NK-92 (cell line): ENCODE data around the gene LAMA3.

Experiments used
- DNase-seq: peaks from one replicate; lab custom pipeline; 2025; ENCODE audit not compliant: unreplicated experiment; lab: John Stamatoyannopoulos, UW

The LAMA3 gene

DNA sequence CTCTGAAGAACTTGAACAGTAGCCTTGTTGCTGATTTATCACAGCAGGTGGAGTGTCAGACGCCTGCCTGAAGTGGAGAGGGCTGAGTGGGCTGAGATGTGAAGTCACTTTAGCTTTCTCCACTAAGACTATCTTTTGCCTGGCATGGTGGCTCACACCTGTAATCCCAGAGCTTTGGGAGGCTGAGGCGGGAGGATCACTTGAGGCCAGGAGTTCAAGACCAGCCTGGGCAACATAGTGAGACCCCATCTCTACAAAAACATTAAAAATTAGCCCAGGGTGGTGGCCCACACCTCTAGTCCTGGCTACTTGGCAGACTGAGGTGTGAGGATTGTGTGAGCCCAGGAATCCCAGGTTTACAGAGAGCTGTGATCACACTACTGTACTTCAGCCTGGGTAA, 264.7 kb downstream of the LAMA3 start:
- no peak for DNase-seq

GRCh38 chr18:23956483-23956882, 267.2 kb downstream of the LAMA3 start:
- DNase-seq = no peak

DNA sequence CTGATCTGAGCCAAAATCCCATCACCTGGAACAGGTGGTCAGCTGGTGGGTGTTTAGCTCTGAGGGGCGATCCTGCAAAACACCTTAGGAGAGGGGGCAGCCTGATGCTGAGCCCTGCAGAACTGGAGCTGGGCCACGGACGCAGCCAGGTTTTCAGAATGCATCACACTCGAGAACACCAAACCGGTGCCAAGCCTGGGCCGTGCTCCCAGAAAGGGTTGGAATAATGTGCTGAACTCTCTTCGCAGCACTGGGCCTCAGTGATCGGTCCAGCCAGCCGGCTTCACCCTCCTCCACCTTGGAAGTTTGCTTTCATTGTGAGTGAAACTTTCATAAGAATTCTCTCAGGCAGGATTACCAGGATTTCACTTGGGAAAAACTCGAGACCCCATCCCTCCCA, 268.8 kb downstream of the LAMA3 start:
- no peak for DNase-seq

GRCh38 chr18:23963443-23964165, 274.4 kb downstream of the LAMA3 start:
- DNase-seq = no peak

GRCh38 chr18:23964282-23965238, 275.3 kb downstream of the LAMA3 start:
- DNase-seq = no peak

DNA sequence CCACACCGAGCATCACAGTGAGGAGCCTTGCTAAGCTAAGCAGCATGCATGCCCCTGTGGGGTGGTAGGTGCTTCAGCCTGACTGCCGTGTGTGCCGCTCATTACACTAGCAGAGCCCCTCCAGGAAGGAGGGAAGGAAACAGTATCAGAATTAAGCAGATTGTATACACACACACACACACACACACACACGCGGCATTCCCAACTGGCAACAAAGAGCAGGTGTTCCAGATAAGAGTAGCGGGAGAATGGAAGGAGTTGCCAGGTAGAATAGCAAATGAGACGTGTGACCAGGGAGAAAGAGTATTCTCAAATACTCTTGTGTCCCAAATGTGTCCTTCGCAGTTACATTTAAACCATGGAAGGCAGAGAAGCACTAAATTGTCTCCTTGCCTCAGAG, 277.7 kb downstream of the LAMA3 start:
- DNase-seq = no peak

DNA sequence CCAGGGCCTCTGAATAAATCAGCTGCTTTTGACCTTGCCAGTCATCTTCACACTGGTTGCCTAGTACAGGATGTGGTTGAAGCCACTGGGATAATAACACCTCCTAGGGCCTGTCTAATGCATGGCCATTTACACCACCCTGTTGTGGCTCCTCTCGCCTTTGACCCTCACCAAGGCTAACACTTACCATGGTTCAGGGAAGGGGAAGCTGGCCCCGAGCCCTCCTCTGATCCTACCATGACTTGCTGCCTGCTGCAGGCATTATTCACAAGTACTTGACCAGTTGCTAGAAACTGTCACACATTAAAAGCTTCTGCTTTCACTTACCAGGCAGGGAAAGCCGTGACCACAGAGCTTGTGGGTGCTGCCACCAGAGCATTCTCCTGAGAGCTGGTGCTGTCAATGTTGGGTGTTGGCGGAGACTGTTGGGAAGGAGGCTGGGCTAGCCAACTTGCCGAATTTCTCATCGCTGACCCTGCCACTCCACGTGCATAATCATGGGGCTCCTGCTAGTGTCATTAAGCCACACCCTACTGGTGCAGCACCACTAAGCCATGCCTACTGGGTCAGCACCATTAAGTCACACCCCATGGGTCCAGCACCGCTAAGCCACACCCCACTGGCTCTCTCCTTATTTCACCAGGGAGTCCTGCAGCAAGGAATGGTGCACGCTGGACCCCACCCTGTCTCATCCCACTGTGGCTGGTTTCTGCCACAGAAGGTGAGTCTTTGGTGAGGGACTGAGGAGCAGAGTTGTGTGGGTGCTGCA, 278.3 kb downstream of the LAMA3 start:
- DNase-seq = no peak

DNA sequence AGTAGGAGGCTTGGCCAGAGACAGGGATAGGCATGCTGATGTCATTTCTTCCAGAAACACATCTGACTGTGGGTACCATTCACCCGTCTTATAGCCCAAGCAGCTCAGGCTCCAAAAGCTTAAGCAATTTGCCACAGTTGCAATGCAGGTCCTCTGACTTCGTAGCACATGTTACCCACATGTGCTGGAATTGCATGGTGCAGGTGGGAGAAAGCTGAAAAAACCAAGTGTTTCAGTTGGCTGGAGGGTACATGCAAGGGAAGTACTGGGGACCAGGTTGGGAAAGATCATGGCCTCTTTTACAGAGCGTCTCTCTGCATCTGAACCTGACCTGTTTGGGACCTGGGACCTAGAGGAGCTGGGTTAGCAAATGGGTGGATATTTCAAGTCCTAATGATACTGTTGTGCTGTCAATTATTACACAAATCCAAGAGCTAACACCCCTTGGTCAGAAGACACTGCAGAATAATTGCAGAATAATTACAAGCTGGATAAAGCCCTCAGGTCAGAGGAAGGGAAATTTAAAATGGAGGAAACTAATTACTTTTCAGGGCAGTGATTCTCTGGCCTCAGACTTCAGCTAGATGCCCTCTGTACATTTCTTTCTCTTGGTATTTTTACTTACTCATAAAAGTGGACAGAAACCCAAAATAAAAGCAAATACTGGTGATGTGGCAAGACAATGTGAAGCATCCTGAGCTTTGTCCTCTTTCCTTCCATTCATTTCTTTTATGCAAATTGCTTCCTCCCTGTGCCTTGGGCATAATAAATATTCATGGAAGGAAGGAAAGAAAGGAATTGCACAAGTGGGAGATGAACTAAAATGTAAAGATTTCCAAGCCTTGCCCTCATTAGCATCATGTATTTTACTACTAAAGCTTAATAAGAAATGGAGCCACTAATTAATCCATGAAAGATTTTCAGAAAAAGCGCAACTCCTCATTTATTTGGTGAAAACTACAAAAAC, 279.7 kb downstream of the LAMA3 start:
- DNase-seq = no peak

GRCh38 chr18:23969664-23970063, 280.4 kb downstream of the LAMA3 start:
- DNase-seq = no peak

DNA sequence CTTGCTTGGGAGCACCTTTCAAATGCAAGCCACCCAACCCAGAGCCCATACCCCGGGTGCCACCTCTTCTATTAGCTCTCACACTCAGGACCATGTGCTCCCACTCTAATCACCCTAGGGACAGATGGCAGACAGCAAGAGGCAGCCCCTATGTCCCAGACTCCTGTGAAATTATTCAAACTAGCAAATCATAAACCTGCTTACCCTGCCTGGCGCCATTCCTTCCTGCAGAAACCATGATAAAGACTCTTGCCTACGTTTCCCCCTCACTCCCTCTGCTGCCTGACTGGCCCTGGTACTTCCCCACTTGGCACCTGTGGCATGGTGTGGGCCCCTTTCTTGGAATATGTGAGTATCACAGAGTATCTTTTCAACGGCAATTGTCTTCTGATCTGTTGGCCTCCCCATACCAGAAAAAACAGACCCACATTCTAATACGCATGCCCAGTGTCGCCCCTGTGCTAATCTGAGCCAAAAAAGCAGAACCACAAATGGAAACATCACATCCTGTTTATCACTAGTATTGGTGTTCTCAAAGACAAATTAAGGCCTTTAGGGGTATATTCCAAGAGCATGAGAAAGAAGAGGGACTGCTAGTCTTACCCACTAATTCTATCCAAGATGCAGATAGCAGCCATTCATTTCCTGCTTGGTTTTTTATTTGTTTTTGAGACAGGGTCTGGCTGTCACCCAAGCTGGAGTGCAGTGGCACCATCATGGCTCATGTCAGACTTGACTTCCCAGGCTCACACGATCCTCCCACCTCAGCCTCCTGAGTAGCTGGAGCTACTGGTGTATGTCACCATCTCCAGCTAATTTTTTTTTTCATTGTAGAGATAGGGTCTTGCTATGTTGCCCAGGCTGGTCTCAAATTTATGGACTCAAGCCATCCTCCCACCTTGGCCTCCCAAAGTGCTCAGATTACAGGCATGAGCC, 281.2 kb downstream of the LAMA3 start:
- no peak for DNase-seq

DNA sequence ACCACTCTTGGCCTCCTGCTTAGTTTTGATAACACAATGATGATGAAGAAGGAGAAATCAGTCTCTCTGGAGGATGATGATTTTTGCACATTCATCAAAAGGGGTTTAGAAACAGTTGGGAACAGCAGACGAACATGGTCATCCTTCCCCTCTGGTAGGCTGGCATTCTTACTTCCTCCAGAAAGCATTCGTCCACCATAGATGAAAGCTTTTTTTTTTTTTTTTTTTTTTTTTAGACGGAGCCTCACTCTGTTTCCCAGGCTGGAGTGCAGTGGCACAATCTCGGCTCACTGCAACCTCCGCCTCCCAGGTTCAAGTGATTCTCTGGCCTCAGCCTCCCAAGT, 281.8 kb downstream of the LAMA3 start:
- DNase-seq = no peak

- no peak for DNase-seq
Measured at GRCh38 chr18:23971666-23972230, 282.5 kb downstream of the LAMA3 start.

DNA sequence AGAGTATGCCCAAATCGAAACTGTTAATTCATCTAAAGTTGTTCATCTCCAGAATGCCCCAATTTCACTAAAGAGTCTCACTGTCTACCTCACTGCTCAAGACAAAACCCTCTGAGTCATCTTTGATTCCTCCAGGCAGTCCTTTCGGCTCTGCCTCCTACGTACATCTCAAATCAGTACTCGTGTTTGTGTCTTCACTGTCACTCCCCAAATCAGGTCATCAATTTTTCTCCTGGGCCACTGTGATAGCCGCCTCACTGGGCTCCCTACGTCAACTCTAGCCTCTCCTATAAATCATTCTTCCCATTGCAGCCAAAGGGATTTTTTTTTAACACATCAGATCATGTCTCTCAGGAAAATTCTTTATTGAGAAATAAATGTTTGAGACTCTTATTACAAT, 283.2 kb downstream of the LAMA3 start:
- no peak for DNase-seq

DNA sequence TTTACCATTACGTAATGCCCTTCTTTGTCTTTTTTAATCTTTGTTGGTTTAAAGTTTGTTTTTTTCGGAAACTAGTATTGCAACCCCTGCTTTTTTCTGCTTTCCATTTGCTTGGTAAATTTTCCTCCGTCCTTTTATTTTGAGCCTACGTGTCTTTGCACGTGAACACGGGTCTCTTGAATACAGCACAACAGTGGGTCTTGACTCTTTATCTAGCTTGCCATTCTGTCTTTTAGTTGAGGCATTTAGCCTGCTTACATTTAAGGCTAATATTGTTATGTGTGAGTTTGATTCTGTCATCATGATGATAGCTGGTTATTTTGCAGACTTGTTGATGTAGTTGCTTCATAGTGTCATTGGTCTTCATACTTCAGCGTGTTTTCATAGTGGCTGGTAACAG, 287.9 kb downstream of the LAMA3 start:
- no peak for DNase-seq

GRCh38 chr18:23977719-23978483, 288.6 kb downstream of the LAMA3 start:
- no peak for DNase-seq

GRCh38 chr18:23981369-23981980, 292.2 kb downstream of the LAMA3 start:
- no peak for DNase-seq

DNA sequence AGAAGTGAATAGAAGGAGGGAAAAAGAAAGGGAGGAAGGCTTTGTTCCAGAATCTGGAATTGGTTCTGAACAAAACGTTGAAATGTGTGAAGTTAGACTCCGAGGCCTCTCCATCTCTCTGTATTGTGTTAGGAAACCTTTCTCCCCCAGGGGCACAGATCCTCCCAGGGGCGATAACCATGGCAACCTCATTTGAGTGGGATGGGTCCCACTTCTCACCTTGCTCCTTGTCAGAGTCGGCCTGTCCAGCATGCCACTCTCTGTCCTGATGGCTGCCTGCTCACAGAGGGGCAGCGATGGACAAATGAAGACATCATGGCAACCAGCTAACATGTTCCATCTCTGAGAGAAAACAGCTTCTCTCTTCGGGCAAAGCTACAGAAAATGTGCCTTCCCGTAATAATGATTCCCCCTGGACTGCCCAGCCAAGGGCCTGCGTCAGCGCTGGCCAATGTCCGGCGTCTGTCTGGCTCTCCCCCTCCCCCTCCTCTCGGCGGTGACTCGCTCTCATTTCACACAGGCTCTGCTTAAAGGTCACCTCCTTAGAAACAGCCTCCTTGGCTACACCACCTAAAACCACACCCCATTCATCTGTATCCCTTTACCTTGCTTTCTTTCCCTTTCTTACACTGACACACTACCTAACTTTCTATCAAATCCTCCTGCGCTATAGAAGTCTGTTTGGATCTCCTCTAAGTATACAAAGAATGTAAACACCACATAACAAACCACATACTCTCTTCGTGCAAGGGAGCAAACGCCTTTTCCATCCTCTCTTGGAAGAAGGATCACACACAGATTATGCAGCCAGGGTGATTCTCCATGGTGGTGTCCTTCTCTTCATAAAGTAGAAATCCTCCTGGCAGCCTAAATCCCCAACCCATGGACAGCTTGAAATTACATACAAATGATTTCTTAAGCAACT, 293.2 kb downstream of the LAMA3 start:
- DNase-seq = no peak
